MCF 10A (cell line): ENCODE data around the gene TESPA1. TPM values are rescaled to one million over a fixed set of nuclear protein-coding genes. Genes with fewer than 3 reads are reported as not detected.

ENCODE experiments used
- BruUV-seq: library from RNA; stranded (reverse); fragments of 400-500 nt; replicated peaks from 2 replicates; lab custom pipeline; 2021; lab: Mats Ljungman, UMichigan
- CTCF ChIA-PET: fragments of 300-600 bp; sonication (Branson Sonifier 250); formaldehyde crosslinking; extraction: SDS; loops from one replicate; lab custom pipeline; 2021; ENCODE audit warnings: antibody characterized with exemption, inconsistent platforms; lab: Yijun Ruan, JAX
- POLR2A ChIA-PET: fragments of 300-600, 350-650 bp; sonication (Branson Sonifier 250); formaldehyde crosslinking; extraction: SDS; loops from one replicate; lab custom pipeline; 2020; ENCODE audit warnings: antibody characterized with exemption, inconsistent platforms; lab: Yijun Ruan, JAX
- DNase-seq: peaks from one replicate; pipeline ENCODE4 v3.0.0-alpha.2; 2018; ENCODE audit not compliant: unreplicated experiment
- H3K27ac Mint-ChIP-seq: one replicate; pipeline ENCODE4 v1.8.0; 2022; ENCODE audit warnings: mild to moderate bottlenecking, low read depth, mixed read lengths; ENCODE audit not compliant: unreplicated experiment
- H3K27me3 Mint-ChIP-seq: one replicate; pipeline ENCODE4 v1.8.0; 2022; ENCODE audit warnings: mixed read lengths; ENCODE audit not compliant: insufficient read depth, unreplicated experiment
- H3K36me3 Mint-ChIP-seq: one replicate; pipeline ENCODE4 v1.8.0; 2022; ENCODE audit warnings: mild to moderate bottlenecking, moderate library complexity, mixed read lengths; ENCODE audit not compliant: insufficient read depth, unreplicated experiment
- H3K4me1 Mint-ChIP-seq: one replicate; pipeline ENCODE4 v1.8.0; 2022; ENCODE audit warnings: mixed read lengths; ENCODE audit not compliant: insufficient read depth, unreplicated experiment
- H3K4me3 Mint-ChIP-seq: one replicate; pipeline ENCODE4 v1.8.0; 2022; ENCODE audit warnings: mild to moderate bottlenecking, moderate library complexity, mixed read lengths; ENCODE audit not compliant: unreplicated experiment
- H3K9me3 Mint-ChIP-seq: one replicate; pipeline ENCODE4 v1.8.0; 2022; ENCODE audit warnings: mixed read lengths; ENCODE audit not compliant: unreplicated experiment
- intact Hi-C: fragments of 100-400 bp; cut with micrococcal nuclease; formaldehyde crosslinking; loops from 2 replicates; pipeline ENCODE4 v1.14.1; 2022
- total RNA-seq: library from RNA; stranded (reverse); gene quantifications from 2 replicates; pipeline ENCODE4 v1.2.3, GENCODE V29; 2022
- TF ChIP-seq, protein P1 (sequence below): fragments of 200-600 bp; IDR thresholded peaks from one replicate; pipeline ENCODE4 v1.8.0; 2022; ENCODE audit warnings: antibody characterized with exemption, mild to moderate bottlenecking; ENCODE audit not compliant: unreplicated experiment

The TESPA1 gene
- total RNA-seq, 1 experiment from 2014 or later: not detected

GRCh38 chr12:54996205-54996604 lies 11.6 kb upstream of the TESPA1 start:
- no peaks in the 10 kb centered on the region for H3K36me3 Mint-ChIP-seq
- BruUV-seq: no TSS peak
- peaks cover 2% of the 10 kb centered on the region for H3K4me1 Mint-ChIP-seq
- H3K27me3 Mint-ChIP-seq: peaks cover 79% of the 10 kb centered on the region
- H3K9me3 Mint-ChIP-seq: no peaks in the 10 kb centered on the region
- TF ChIP-seq, protein P1, sequence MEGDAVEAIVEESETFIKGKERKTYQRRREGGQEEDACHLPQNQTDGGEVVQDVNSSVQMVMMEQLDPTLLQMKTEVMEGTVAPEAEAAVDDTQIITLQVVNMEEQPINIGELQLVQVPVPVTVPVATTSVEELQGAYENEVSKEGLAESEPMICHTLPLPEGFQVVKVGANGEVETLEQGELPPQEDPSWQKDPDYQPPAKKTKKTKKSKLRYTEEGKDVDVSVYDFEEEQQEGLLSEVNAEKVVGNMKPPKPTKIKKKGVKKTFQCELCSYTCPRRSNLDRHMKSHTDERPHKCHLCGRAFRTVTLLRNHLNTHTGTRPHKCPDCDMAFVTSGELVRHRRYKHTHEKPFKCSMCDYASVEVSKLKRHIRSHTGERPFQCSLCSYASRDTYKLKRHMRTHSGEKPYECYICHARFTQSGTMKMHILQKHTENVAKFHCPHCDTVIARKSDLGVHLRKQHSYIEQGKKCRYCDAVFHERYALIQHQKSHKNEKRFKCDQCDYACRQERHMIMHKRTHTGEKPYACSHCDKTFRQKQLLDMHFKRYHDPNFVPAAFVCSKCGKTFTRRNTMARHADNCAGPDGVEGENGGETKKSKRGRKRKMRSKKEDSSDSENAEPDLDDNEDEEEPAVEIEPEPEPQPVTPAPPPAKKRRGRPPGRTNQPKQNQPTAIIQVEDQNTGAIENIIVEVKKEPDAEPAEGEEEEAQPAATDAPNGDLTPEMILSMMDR: no peak
- H3K4me3 Mint-ChIP-seq: no peak overlapping the region
- H3K27ac Mint-ChIP-seq: no peak overlapping the region
- no peak for DNase-seq
- POLR2A ChIA-PET: no interaction called here
- intact Hi-C loops: no loop called here
- CTCF ChIA-PET: interaction anchor here (0.7 to 4.5 kb wide), 8 partner anchors 8 to 611 kb away, joined by 3 to 79 read pairs (median 4); no protein-coding TSS in a partner anchor

DNA sequence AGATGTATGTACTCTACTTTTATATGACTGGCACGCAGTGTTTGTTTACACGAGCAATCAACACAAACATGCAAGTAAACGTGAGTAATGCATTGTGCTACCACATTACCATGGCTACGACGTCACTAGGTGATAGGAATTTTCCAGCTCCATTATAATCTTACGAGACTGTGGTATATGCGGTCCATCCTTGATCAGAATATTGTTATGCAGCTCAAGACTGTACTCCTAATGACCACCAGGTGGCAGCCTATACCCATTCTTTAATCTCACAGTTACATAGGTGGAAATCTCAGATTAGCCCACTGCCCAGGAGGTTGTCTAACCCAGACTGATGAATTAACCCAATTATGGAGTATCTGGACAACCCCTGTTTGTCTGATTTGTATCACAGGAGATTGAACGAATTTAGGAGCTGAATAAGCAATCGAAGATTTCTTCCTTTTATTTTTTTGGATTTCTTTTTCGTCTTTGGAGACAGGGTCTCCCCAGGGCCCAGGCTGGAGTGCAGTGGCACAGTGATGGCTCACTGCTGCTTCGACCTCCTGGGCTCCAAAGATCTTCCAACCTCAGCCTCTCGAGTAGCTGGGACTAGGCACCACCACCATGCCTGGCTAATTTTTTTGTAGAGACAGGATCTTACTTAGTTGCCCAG lies 8.7 kb upstream of the TESPA1 start:
- TF ChIP-seq, protein P1: peak; percentile 78
- BruUV-seq: no TSS peak
- ChIA-PET CTCF (interaction anchor here (0.6 to 3.4 kb wide), 54 partner anchors 10 to 1241 kb away, joined by 3 to 233 read pairs (median 5); partner anchors contain the start of genes NEUROD4 and TESPA1), POLR2A (interaction anchor here (0.6 kb wide), 1 partner anchor 263 kb away, joined by 4 read pairs; no protein-coding TSS in a partner anchor)
- H3K4me3 Mint-ChIP-seq: no peak overlapping the region
- no peak overlapping the region for H3K27ac Mint-ChIP-seq
- H3K4me1 Mint-ChIP-seq: peaks cover 5% of the 10 kb centered on the region
- peak; percentile 74 for DNase-seq
- H3K9me3 Mint-ChIP-seq: no peaks in the 10 kb centered on the region
- H3K27me3 Mint-ChIP-seq: peaks cover 76% of the 10 kb centered on the region
- H3K36me3 Mint-ChIP-seq: peaks cover 5% of the 10 kb centered on the region
- intact Hi-C loops: loop anchor here (1.0 to 5.0 kb wide), 4 partner anchors 75 to 624 kb away; no protein-coding TSS in a partner anchor

GRCh38 chr12:54991991-54992375 lies 7.4 kb upstream of the TESPA1 start:
- peaks cover 5% of the 10 kb centered on the region for H3K4me1 Mint-ChIP-seq
- H3K27me3 Mint-ChIP-seq: peaks cover 74% of the 10 kb centered on the region
- intact Hi-C loops: loop anchor here (5.0 kb wide), 1 partner anchor 625 kb away; no protein-coding TSS in a partner anchor
- no peaks in the 10 kb centered on the region for H3K9me3 Mint-ChIP-seq
- ChIA-PET CTCF (interaction anchor here (0.6 to 3.4 kb wide), 25 partner anchors 8 to 289 kb away, joined by 3 to 233 read pairs (median 8); partner anchors contain the start of genes NEUROD4 and TESPA1), POLR2A (interaction anchor here (1.3 kb wide), 1 partner anchor 82 kb away, joined by 4 read pairs; no protein-coding TSS in a partner anchor)
- peaks cover 5% of the 10 kb centered on the region for H3K36me3 Mint-ChIP-seq
- TF ChIP-seq, protein P1: no peak
- no peak overlapping the region for H3K27ac Mint-ChIP-seq
- no peak for DNase-seq
- BruUV-seq: no TSS peak
- H3K4me3 Mint-ChIP-seq: no peak overlapping the region
